Neural crest cell (in vitro differentiated cells): ENCODE data around the gene USP17L26. TPM values are rescaled to one million over a fixed set of nuclear protein-coding genes. Genes with fewer than 3 reads are reported as not detected.
"Not testable (repeated sequence)": the region's sequence is repeated elsewhere in the genome, so short reads cannot be mapped to it uniquely, and the experiment has no call there.

Experiments used
- DNase-seq: peaks from one replicate; pipeline ENCODE4 v3.0.0; 2021; ENCODE audit warnings: low read depth, mixed read lengths, low spot score
- H3K27ac Mint-ChIP-seq: one replicate; pipeline ENCODE4 v1.8.0; 2021; ENCODE audit warnings: mild to moderate bottlenecking, mixed read lengths; ENCODE audit not compliant: unreplicated experiment
- H3K27me3 Mint-ChIP-seq: 2 replicates; pipeline ENCODE4 v1.8.0; 2021; ENCODE audit warnings: low read depth, mild to moderate bottlenecking, mixed read lengths
- H3K36me3 Mint-ChIP-seq: 2 replicates; pipeline ENCODE4 v1.8.0; 2021; ENCODE audit warnings: low read depth, mild to moderate bottlenecking, mixed read lengths
- H3K4me1 Mint-ChIP-seq: 2 replicates; pipeline ENCODE4 v1.8.0; 2021; ENCODE audit warnings: mixed read lengths
- H3K4me3 Mint-ChIP-seq: one replicate; pipeline ENCODE4 v1.8.0; 2021; ENCODE audit warnings: mild to moderate bottlenecking, mixed read lengths
- H3K9me3 Mint-ChIP-seq: 2 replicates; pipeline ENCODE4 v1.8.0; 2021; ENCODE audit warnings: mixed read lengths
- long read RNA-seq: library from polyadenylated mRNA; unstranded; transcript quantifications from one replicate; pipeline ENCODE4 v2.0.0, GENCODE V29; 2020
- total RNA-seq: library from RNA; stranded (reverse); gene quantifications from 2 replicates; pipeline ENCODE4 v1.2.1, GENCODE V29; 2021

The USP17L26 gene
- total RNA-seq, result not detected in 2 replicates
- long read RNA-seq, result 0 reads

- not testable (repeated sequence) for DNase-seq, H3K4me1 Mint-ChIP-seq, H3K36me3 Mint-ChIP-seq, H3K27ac Mint-ChIP-seq, H3K4me3 Mint-ChIP-seq, H3K9me3 Mint-ChIP-seq, H3K27me3 Mint-ChIP-seq
These were observed at the start of gene USP17L26 for GRCh38 chr4:9334358-9334757. TSS of gene USP17L26 (plus strand) at chr4:9334658. CDS start at chr4:9334658, 0 bp downstream.

GRCh38 chr4:9324191-9324590 is 10.3 kb upstream of the USP17L26 start:
- not testable (repeated sequence) for H3K4me1 Mint-ChIP-seq, H3K27ac Mint-ChIP-seq, H3K9me3 Mint-ChIP-seq, H3K27me3 Mint-ChIP-seq, DNase-seq, H3K36me3 Mint-ChIP-seq, H3K4me3 Mint-ChIP-seq

GRCh38 chr4:9324865-9325264 is 9.6 kb upstream of the USP17L26 start, which contains the start of gene USP17L24:
TSS of gene USP17L24 (plus strand) at chr4:9325165. CDS start at chr4:9325165, 0 bp downstream.
- H3K36me3 Mint-ChIP-seq, H3K9me3 Mint-ChIP-seq, H3K4me3 Mint-ChIP-seq, DNase-seq, H3K4me1 Mint-ChIP-seq, H3K27me3 Mint-ChIP-seq, H3K27ac Mint-ChIP-seq: not testable (repeated sequence)

DNA sequence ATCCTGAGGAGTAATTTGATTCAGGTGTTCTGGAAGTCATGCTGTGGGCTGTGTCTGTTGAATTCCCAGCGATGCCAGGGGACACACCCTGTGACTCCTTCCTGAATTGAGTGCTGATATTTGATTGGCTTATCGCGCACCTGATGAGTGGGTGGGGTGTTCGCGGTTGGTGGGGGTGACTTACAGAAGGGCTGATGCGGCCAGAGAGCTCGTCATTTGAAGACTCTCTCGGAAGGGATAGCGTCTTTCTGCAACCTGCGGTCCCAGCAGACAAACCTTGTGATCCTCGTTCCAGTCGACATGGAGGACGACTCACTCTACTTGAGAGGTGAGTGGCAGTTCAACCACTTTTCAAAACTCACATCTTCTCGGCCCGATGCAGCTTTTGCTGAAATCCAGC is 4.8 kb upstream of the USP17L26 start, which contains the start of gene USP17L25:
Gene USP17L25 (plus strand): TSS at position 301 of the 400 bp plus-strand sequence. CDS start 0 bp downstream, at position 301.
- not testable (repeated sequence) for DNase-seq, H3K27ac Mint-ChIP-seq, H3K4me3 Mint-ChIP-seq, H3K27me3 Mint-ChIP-seq, H3K9me3 Mint-ChIP-seq, H3K4me1 Mint-ChIP-seq, H3K36me3 Mint-ChIP-seq

DNA sequence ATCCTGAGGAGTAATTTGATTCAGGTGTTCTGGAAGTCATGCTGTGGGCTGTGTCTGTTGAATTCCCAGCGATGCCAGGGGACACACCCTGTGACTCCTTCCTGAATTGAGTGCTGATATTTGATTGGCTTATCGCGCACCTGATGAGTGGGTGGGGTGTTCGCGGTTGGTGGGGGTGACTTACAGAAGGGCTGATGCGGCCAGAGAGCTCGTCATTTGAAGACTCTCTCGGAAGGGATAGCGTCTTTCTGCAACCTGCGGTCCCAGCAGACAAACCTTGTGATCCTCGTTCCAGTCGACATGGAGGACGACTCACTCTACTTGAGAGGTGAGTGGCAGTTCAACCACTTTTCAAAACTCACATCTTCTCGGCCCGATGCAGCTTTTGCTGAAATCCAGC is 4.6 kb downstream of the USP17L26 start, which contains the start of gene USP17L5:
Gene USP17L5 (plus strand): TSS at position 301 of the 400 bp plus-strand sequence. CDS start 0 bp downstream, at position 301.
- not testable (repeated sequence) for H3K9me3 Mint-ChIP-seq, H3K36me3 Mint-ChIP-seq, H3K27me3 Mint-ChIP-seq, H3K4me1 Mint-ChIP-seq, H3K4me3 Mint-ChIP-seq, DNase-seq, H3K27ac Mint-ChIP-seq

- H3K4me3 Mint-ChIP-seq, H3K9me3 Mint-ChIP-seq, DNase-seq, H3K27me3 Mint-ChIP-seq, H3K27ac Mint-ChIP-seq, H3K4me1 Mint-ChIP-seq, H3K36me3 Mint-ChIP-seq: not testable (repeated sequence)
These were observed 9.4 kb downstream of the USP17L26 start, which contains the start of gene USP17L27 for GRCh38 chr4:9343848-9344247. TSS of gene USP17L27 (plus strand) at chr4:9344148. CDS start at chr4:9344148, 0 bp downstream.

- not testable (repeated sequence) for H3K9me3 Mint-ChIP-seq
These were observed 14.1 kb downstream of the USP17L26 start, which contains the start of gene USP17L28 for GRCh38 chr4:9348593-9348992. TSS of gene USP17L28 (plus strand) at chr4:9348893. CDS start at chr4:9348893, 0 bp downstream.

GRCh38 chr4:9350866-9351265 is 16.4 kb downstream of the USP17L26 start:
- H3K36me3 Mint-ChIP-seq, H3K4me3 Mint-ChIP-seq, H3K4me1 Mint-ChIP-seq, H3K27me3 Mint-ChIP-seq, H3K27ac Mint-ChIP-seq, H3K9me3 Mint-ChIP-seq, DNase-seq: not testable (repeated sequence)

More at GRCh38 chr4:9348593-9348992, 14.1 kb downstream of the USP17L26 start, which contains the start of gene USP17L28:
- not testable (repeated sequence) for H3K27me3 Mint-ChIP-seq, H3K27ac Mint-ChIP-seq, H3K4me3 Mint-ChIP-seq, DNase-seq, H3K36me3 Mint-ChIP-seq, H3K4me1 Mint-ChIP-seq

DNA sequence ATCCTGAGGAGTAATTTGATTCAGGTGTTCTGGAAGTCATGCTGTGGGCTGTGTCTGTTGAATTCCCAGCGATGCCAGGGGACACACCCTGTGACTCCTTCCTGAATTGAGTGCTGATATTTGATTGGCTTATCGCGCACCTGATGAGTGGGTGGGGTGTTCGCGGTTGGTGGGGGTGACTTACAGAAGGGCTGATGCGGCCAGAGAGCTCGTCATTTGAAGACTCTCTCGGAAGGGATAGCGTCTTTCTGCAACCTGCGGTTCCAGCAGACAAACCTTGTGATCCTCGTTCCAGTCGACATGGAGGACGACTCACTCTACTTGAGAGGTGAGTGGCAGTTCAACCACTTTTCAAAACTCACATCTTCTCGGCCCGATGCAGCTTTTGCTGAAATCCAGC is 18.9 kb downstream of the USP17L26 start, which contains the start of gene USP17L29:
Gene USP17L29 (plus strand): TSS at position 301 of the 400 bp plus-strand sequence. CDS start 0 bp downstream, at position 301.
- H3K4me3 Mint-ChIP-seq, H3K27ac Mint-ChIP-seq, H3K4me1 Mint-ChIP-seq, DNase-seq, H3K9me3 Mint-ChIP-seq, H3K27me3 Mint-ChIP-seq, H3K36me3 Mint-ChIP-seq: not testable (repeated sequence)

GRCh38 chr4:9362829-9363228 is 28.4 kb downstream of the USP17L26 start, which contains the start of gene USP17L30:
TSS of gene USP17L30 (plus strand) at chr4:9363129. CDS start at chr4:9363129, 0 bp downstream.
- H3K36me3 Mint-ChIP-seq, DNase-seq, H3K27ac Mint-ChIP-seq, H3K27me3 Mint-ChIP-seq, H3K9me3 Mint-ChIP-seq, H3K4me1 Mint-ChIP-seq, H3K4me3 Mint-ChIP-seq: not testable (repeated sequence)

DNA sequence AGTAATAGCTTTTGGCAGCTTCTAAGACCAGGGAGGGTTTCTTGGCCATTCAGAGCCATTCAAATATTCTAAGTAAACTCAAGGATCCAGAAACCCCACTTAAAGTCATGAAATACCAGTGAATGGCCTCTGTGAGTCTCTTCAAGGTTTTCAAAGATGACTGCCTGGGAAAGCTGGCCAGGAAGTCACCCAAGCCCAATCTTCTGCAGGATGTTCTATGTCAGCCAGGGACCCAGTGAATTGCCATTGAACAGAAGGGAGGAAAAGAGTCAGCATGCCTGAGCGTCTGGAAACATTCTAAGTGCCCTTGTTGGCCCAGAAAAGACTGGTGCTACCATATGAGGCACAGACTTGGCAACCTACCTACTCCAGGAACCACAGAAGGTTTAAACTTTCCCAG is 45.4 kb downstream of the USP17L26 start:
- H3K9me3 Mint-ChIP-seq, DNase-seq, H3K36me3 Mint-ChIP-seq, H3K27ac Mint-ChIP-seq, H3K4me1 Mint-ChIP-seq, H3K4me3 Mint-ChIP-seq, H3K27me3 Mint-ChIP-seq: not testable (repeated sequence)
